Progenitor cell of endocrine pancreas (in vitro differentiated cells): ENCODE measurements around the gene PROM1. TPM values are rescaled to one million over a fixed set of nuclear protein-coding genes. Genes with fewer than 3 reads are reported as not detected.

Source experiments
- DNase-seq: peaks from one replicate; pipeline ENCODE4 v3.0.0; 2021; ENCODE audit warnings: low spot score; ENCODE audit not compliant: unreplicated experiment
- H3K27ac Mint-ChIP-seq: 2 replicates; pipeline ENCODE4 v1.8.0; 2021; ENCODE audit warnings: mild to moderate bottlenecking, moderate library complexity, mixed read lengths
- H3K27me3 Mint-ChIP-seq: 2 replicates; pipeline ENCODE4 v1.8.0; 2021; ENCODE audit warnings: mixed read lengths
- H3K36me3 Mint-ChIP-seq: 2 replicates; pipeline ENCODE4 v1.8.0; 2022; ENCODE audit warnings: mixed read lengths; ENCODE audit not compliant: insufficient read depth
- H3K4me1 Mint-ChIP-seq: 2 replicates; pipeline ENCODE4 v1.8.0; 2021; ENCODE audit warnings: low read depth, mixed read lengths
- H3K4me3 Mint-ChIP-seq: 2 replicates; pipeline ENCODE4 v1.8.0; 2021; ENCODE audit warnings: low read depth, mild to moderate bottlenecking, moderate library complexity, mixed read lengths
- H3K9me3 Mint-ChIP-seq: 2 replicates; pipeline ENCODE4 v1.8.0; 2021; ENCODE audit warnings: low read depth, mixed read lengths
- CTCF ChIP-seq: fragments of 200-600 bp; sonication (generic); IDR thresholded peaks from one replicate; pipeline ENCODE4 v1.5.0; 2021; ENCODE audit warnings: antibody characterized with exemption, mild to moderate bottlenecking; ENCODE audit not compliant: unreplicated experiment
- total RNA-seq: library from RNA; stranded (reverse); gene quantifications from 2 replicates; pipeline ENCODE4 v1.2.1, GENCODE V29; 2021

Gene PROM1
- total RNA-seq, 1 donor from 2014 or later: 105 TPM

- no peaks in the 10 kb centered on the region for H3K4me1 Mint-ChIP-seq
- H3K4me3 Mint-ChIP-seq: no peak overlapping the region
- no peaks in the 10 kb centered on the region for H3K36me3 Mint-ChIP-seq
- H3K27ac Mint-ChIP-seq: no peak overlapping the region
- H3K9me3 Mint-ChIP-seq: peaks cover 18% of the 10 kb centered on the region
- H3K27me3 Mint-ChIP-seq: no peaks in the 10 kb centered on the region
- no peak for TF ChIP-seq CTCF
- no peak for DNase-seq
Observed at GRCh38 chr4:15951781-15952180, 132.0 kb downstream of the PROM1 start.

GRCh38 chr4:15948826-15949225 lies 135.0 kb downstream of the PROM1 start:
- Mint-ChIP-seq H3K4me1 (no peaks in the 10 kb centered on the region), H3K36me3 (no peaks in the 10 kb centered on the region), H3K27me3 (no peaks in the 10 kb centered on the region), H3K9me3 (peaks cover 7% of the 10 kb centered on the region), H3K27ac (no peak overlapping the region), H3K4me3 (no peak overlapping the region)
- no peak for DNase-seq
- no peak for TF ChIP-seq CTCF

- no peak for TF ChIP-seq CTCF
- no peak for DNase-seq
- Mint-ChIP-seq H3K4me3 (no peak overlapping the region), H3K27me3 (no peaks in the 10 kb centered on the region), H3K36me3 (no peaks in the 10 kb centered on the region), H3K27ac (no peak overlapping the region), H3K9me3 (no peaks in the 10 kb centered on the region), H3K4me1 (no peaks in the 10 kb centered on the region)
Observed at GRCh38 chr4:15947684-15948083, 136.1 kb downstream of the PROM1 start.

GRCh38 chr4:15945516-15945915 lies 138.3 kb downstream of the PROM1 start:
- no peak overlapping the region for H3K4me3 Mint-ChIP-seq
- no peak for TF ChIP-seq CTCF
- H3K27me3 Mint-ChIP-seq: peaks cover under 1% of the 10 kb centered on the region
- no peak for DNase-seq
- H3K27ac Mint-ChIP-seq: no peak overlapping the region
- no peaks in the 10 kb centered on the region for H3K9me3 Mint-ChIP-seq
- no peaks in the 10 kb centered on the region for H3K4me1 Mint-ChIP-seq
- no peaks in the 10 kb centered on the region for H3K36me3 Mint-ChIP-seq

- H3K27ac Mint-ChIP-seq: no peak overlapping the region
- no peaks in the 10 kb centered on the region for H3K4me1 Mint-ChIP-seq
- H3K27me3 Mint-ChIP-seq: peaks cover 4% of the 10 kb centered on the region
- H3K4me3 Mint-ChIP-seq: no peak overlapping the region
- no peaks in the 10 kb centered on the region for H3K36me3 Mint-ChIP-seq
- DNase-seq: no peak
- no peaks in the 10 kb centered on the region for H3K9me3 Mint-ChIP-seq
- no peak for TF ChIP-seq CTCF
Observed at GRCh38 chr4:15944895-15945294, 138.9 kb downstream of the PROM1 start.
